NCI-H526 (cell line): Measurements from ENCODE around the gene PCID2.
A peak's percentile ranks its signal among the peaks of the same experiment; 100 is the strongest.

ENCODE experiments used
- DNase-seq, 2 experiments: peaks; one replicate each; lab custom pipeline; 2025; lab: John Stamatoyannopoulos, UW

Gene PCID2

DNA sequence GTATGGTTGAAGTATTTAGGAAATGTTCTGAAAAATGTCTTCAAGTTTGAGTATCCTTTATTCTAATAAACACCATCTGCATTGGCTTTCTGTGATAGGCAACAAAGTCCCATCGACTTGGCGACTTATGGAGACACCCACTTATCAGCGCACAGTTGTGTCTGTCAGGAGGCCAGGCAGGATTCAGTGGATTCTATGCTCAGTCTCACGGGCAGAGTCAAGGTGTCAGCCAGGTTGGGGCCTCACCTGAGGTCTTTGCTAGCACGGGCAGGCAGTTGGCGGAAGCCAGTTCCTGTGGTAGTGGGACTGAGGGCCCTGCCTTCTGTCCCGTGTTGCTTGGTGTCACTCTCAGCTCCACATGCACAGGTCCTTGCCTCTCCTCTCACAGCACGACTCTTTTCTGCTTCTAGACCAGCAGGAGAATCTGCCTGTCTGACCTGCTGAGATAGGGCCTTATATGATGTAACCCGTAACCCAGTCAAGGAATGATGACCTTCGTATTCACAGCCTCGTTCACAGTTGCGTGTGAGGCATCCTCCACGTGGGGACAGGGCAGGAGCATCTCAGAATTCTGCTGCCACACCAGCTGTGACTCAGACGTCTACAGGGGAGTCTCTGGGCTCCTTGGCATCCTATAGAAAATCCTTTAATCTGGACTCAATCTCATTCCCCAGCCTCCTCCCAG, 10.9 kb upstream of the PCID2 start:
- no peak for DNase-seq

DNA sequence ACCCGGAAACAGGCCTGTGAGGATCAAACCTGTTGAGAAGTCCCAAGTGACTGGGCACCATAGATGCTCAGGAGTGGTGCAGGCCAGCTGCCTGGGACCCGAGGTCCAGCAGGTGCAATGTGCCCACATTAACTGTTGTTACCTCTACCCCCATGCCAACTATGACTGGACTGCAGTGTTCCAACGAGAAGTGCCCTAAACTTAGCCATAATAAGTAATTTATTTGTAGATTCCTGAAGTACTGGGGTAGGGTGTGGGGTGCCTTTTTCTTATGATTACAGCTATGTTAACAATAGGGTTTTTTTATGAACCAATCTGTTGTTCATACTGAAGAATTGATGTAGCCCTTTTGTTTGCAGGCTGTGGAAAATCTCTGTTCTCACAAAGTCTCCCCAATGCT, 10.1 kb upstream of the PCID2 start:
- no peak for DNase-seq

DNA sequence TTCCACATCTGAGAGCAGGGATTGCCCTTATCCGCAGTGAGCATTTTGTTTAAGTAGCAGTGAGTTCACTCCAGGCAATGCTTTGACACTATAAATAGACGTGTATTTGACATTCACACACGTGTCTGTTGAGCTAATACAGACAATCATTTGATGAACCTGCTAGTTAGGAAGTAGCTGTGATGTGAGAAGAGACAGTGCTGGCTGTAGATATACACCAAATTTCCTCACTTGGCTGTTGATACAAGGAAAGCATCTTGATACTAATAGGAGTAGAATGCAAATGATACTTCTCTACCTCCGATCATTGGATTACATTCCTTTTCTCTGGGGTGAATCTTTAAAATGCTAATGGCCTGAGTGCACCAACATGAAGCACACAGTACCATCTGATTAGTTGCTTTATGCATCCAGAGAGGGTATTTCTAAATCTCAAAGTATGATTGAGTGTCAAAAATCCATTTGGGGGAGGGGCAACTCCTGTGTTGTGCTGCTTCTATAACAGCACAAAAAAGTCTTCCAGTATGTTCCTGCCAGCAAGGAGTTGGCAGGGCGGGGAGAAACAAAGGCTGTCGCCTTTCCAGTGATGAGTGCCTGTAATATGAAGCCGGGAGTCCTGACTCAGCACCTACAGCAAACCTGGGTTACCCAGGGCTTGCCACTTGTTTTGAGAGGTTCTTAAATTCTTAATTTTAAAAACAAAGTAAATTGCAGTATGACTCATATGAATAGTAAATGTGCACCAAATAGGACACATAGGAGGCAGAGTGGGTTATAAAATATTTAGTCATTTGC, 8.0 kb upstream of the PCID2 start:
- peak; percentile 35 to 54 for DNase-seq

DNA sequence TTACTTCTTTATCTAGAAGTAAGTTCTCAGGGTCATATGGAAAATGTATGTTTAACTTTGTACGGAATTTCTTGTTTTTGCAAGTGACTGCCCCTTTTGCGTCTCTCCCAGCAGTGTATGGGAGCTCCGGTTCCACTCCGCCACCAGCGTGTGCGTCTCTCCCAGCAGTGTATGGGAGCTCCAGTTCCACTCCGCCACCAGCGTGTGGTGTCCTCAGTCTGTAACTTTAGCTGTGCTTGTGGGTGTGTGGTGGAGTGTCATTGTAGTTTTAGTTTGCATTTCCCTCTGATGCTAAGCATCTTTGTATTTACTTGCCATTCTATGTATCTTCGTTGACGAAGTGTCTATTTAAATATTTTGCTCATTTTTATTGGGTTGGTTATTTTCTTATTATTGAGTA, 3.3 kb upstream of the PCID2 start:
- DNase-seq = peak in 1 of 2 experiments; percentile 29

DNA sequence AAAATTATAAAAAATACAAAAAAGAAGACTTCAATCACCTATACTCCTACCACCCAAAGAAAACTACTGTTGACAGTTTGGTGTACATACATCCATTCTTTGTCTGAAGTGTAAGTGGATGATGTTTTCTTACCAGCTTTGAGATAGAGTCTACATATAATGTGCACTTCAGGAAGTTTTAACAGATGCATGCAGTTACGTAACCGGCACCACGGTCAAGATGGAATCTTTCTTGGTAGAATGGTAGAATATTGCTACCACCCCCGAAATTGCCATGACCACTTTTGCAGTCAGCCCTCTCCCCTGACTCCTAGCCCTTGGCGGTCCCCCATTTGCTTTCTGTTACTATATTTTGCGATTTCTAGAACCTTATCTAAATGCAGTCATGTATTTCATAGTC, 2.4 kb upstream of the PCID2 start:
- DNase-seq = no peak

DNA sequence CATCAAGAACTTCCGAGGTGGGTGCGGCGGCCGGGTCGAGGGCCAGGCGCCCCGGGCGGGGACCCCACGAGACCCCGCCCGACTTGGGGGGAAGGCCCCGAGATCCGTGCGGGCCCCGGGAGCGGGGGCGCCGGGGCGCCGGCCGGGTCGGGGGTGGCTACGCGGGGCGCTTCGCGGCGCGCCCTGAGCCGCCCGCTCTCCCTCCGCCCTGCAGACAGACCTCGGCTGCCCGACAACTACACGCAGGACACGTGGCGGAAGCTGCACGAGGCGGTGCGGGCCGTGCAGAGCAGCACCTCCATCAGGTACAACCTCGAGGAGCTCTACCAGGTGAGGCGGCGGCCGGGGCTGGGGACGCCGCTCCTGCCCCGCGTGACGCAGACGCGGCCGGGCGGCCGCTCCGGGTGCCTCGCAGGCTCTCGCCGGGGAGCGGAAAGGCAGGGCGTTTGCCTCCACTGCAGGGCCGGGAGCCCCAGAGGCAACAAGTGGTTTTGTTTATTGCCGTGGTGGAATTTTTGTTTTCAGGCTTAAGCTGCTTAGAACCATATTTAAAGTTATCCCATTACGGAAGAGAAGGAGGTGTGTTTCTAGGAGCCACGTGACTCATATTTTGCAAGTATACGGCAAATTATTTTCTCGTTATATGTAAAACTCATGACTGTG, 1.4 kb upstream of the PCID2 start:
- DNase-seq = peak; percentile 50 to 85

DNA sequence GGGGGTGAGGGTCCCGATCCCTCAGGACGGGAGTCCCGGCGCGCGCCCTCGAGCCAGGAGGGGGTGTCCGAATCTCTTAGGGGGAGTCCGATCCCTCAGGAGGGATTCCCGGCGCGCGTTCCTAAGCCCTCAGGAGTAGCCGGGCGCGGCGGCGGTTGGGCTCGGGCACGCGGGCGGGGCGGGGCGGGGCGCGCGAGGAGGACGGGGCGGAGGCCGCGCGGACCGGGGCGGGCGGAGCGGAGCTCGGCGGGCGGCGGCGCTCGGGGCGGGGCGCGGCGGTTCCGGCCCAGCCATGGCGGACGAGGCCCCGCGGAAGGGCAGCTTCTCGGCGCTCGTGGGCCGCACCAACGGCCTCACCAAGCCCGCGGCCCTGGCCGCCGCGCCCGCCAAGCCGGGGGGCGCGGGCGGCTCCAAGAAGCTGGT, 878 bp upstream of the PCID2 start, which contains the start of gene CUL4A:
CUL4A (plus strand) TSS at position 278 of the 423 bp plus-strand sequence; CDS start at position 293, 15 bp downstream.
- peak; percentile 54 to 93 for DNase-seq

DNA sequence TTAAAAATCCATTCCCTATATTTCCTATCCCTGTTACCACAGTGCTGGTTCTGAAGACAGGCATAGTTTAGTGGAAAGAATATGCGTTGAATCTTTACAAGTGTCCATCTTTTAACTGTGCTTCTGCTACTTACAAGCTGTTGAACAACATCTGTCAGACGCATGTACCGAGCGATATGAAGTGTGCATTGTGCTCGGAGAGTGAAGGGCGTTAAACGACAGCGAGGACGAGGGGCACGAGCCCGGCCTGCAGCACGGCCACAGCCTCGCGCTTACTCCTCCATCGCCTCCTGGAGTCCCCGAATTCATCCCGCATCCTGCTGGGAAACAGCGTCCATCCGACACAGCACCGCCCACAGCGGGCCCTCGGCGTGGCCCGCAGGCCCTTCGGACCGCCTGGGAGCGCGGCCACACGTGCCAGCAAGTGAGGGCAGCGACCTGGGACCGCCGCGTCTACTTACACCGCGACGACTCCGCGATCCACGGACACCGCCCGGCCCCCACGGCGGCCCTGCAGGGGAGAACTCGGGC, 514 bp downstream of the PCID2 start:
- DNase-seq = peak in 1 of 2 experiments; percentile 62

DNA sequence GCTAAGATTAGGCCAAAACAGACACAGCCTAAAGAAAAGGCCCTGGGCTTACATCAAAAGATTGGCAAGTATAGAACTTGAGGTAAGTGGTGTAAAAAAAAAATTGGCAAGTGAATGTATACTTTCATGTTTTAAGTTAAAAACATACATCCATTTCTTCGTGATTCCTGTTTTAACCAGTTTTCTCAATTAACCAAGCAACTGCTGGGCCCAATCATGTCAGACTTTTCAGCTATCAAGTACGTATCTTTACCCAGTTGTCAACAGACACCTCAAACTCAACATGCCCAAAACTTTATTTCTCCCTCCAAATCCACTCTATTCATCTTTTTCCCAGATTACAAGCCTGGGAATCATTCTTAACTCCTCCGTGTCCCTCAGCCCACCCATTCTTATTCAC, 1.0 kb downstream of the PCID2 start:
- DNase-seq = no peak

DNA sequence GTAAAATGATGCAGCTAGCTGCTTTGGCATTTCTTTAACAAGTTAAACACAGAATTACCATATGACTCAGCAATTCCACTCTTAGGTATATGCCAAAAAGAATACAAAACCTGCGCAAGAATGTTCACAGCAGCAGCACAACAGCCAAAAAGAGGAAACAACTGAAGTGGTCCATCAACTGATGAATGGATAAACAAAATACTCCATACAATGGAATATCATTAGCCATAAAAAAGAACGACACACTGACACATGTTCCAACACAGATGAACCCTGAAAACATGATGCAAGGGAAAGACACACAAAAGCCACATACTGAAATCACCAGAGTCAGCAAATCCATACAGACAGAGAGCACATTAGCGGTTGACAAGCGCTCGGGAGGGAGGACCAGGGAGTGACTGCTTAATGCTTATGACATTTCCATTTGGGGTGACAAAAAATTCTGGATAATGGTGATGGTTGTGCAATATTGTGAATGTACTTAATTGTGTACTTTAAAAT, 3.0 kb downstream of the PCID2 start:
- no peak for DNase-seq

DNA sequence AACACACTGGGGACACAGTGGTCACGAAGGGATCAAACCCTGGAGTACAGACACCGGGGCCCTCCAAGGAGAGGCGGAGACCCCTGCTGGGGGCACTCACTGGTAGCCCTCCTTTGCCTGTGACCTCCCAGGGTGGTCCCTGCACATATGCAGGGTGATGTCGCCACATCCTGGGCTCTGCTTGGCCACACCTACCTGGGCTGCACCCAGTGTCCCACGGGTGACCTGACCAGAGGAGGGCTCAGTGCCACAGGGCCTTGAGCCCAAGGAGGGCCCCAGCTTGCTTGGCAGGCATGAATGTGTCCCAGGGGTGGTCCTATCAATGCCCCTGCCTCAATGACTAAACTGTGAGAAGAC, 4.1 kb downstream of the PCID2 start:
- DNase-seq = no peak

DNA sequence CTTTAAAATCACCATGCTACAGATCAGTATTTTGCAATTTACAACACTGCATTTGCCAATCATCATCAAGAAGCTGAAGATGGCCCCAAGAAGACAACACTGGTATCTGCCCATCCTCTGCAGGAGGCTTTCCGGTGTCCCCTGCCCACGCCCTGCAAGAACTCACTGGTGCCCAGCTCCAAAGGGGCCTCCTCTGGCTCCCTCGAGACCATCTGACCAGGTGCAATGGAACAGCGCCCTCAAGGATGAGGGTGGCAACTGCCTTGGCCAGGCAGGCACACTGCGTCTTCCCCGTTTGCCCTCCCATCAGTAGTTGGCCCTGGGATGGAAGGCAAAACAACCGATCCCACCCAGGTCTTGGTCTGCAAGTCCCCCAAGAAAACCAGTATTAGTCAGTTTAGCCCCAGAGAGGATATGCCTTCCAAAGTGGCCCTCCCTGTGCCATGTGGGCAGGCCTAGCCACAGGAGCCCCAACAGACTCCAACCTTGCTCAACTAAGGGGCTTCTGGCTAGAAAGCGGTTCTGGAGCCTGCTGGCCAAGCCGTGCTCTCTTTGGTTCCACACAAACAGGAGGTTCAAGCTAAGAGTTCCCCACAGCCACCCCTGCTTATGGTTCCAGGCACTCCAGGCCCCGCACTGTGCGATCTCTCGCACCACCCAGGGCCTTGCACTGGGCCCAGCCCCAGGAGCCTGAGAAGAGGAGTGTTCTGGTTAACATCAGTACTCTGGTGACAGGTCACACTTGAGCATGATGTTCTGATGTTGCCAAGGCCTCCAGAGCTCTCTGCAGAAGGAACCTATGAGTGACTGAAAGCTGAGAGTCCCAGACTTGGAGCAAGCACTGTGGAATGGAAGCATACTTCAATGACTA, 4.7 kb downstream of the PCID2 start:
- DNase-seq = no peak

DNA sequence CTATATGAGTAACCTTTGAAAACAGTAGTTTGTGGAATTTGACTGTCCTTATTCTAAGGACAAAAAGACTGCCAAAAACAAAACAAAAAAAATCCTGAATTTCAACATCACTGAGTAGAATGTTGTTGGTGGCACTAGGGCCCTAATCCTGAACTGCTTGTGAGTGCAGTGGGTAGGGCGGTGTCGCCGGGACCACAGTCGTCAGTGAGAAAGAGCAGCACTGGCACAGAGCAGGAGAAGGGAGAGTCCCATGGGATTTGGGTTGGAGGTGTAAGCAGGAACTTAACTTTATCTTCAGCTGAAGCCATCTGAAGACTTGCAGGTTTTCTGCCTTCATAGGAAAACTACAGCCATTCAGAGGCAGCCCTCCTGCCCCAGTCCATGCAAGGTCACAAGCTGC, 5.6 kb downstream of the PCID2 start:
- no peak for DNase-seq

DNA sequence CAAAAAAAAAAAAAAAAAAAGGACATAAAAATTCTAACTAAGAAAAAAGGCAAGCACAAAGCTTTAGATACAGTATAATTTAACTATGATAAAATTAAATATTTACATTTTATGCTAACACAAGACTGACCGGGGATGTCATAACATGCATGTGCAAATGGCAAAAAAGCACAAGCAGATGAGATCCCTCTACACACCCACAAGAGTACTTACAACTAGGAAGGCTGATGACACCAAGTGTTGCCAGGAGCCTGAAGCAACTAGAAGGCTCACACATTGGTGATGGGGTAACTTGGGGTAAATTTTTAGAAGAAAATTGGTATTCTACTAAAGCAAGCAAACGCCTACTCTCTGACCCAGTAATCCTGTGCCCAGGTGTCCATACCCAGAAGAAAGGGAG, 6.7 kb downstream of the PCID2 start:
- no peak for DNase-seq

DNA sequence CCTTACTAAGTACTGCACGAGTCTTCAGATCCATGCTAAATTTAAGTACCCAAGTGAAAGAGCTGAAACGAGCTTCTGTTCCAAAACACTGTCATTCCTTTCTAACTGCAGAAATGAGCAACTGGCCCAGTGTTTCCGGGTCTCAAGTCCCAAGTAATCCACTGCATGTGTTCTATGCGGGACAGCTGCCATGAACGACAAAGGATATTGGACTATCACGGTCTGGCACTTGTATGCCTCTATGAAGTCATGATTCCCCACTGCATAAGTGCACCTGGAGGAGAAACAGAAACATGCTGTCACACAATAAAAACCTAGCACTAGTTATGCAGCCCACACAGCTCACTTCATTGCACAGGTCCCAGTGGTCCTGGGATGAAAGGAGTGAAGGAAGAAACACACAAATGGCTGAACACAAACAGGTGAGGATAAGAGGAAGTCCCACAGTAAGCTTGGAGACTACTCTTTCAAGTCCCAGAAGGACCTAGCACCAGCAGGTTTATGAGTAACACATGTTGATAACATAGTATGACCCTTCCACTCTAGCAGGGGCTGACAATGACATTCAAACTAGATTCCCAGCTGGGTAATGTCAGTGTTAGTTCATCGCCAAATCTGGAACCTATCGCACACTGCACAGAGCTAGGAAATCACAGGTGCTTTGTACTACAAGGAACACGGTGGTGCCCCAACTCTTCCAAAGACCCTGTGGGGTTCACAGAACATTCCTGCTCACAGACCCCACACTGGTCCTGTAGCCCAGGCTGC, 11.3 kb downstream of the PCID2 start:
- DNase-seq = no peak

DNA sequence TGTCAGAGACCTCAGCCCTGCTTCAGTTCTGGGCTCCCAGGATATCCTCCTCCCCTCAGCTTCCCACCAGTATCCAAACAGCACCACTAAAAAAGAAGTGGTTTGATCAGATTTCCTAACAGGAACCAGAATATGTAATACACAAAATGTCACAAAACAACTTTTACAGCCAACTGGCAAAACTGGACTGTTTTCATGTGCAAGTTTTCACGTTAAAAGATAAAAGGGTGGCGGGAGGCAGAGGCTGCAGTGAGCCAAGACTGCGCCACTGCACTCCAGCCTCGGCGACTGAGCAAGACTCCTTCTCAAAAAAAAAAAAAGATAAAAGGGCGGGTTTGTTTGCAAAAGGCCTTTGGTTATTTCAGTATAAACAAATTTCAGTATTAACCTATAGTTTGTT, 13.1 kb downstream of the PCID2 start:
- DNase-seq = no peak

DNA sequence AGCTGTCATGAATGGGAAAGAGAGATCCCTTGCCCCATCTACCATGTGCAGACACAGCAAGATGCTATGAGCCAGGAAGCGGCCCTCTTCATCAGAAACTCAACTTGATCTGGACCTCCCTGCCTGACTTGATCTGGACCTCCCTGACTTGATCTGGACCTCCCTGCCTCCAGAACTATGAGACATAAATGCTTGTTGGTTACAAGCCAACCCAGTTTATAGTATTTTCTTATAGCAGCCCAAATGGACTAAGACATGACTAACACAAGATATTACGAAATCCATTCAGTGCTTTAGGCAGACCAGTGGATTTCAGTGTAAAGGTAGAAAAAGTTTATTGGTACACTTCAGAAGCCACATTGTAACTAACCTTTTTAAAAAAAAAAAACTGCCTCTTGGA, 15.6 kb downstream of the PCID2 start:
- no peak for DNase-seq

DNA sequence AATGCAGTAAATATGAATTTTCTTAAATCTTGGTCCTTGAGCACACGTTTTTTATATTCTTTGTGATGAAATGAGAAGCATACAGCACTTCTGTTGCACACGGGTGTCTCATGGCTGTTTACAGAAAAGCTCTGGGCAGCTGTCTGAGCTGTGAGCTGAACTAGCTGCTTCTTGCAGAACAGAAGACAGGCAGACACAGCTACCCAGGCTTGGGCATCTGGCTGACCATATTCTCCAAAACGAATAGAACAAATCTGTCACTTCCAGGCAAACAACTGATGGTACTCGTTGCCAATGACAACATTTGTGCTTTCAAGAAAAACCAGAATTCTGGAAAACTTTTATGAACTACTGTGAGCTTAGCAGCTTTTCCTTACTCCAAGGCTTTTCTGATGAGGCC, 16.2 kb downstream of the PCID2 start:
- DNase-seq = no peak

DNA sequence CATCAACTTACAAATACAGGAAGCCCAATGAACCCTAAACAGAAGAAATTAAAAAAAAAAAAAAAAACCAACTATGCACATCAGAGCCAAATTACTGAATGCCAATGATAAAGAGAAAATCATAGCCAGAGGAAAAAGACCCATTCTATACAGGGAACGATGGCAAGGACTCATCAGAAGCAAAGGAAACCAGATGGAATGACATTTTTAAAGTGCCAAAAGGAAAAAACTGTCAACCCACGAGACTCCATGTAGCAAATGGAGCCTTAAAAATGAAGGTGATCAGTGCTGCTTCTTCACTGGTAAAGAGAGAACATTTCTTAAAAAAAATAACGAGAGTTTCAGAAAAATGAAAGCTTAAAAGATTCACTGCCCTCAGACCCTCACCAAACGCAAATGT, 18.3 kb downstream of the PCID2 start:
- no peak for DNase-seq

DNA sequence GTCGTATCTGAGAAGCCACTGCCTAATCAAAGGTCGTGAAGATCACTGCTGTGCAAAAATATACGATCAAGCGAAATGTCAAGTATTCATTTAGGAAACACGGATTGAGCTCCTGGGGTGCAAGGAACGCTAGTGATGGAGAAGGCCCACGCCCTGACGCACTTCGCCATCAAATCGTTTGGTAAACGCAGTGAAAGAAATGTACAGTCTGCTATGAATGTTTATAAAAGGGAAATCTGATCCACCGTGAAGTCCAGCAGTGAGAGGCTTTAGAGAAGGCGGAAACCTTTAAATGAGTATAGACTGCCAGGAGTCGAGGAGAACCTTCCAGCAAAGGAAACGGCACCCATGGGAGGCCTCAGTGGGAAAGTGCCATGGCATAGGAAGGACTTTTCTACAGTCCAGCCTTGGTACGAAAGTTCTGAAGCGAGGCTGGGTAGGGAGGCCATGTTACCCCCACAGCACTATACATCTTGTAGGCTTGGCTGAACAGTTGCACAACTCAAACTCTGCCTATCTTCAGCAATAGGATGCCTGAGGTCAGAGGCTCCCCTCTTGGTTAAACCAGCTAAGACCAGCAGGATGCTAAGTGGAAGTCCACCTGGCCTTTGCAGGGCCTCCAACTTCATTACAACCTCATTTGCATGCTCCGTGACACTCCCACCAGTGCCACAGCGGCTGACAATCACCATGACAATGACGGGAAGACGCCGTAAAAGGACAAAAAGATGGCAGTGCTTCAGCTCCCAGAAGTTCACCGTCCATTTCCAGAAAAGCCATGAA, 20.4 kb downstream of the PCID2 start:
- DNase-seq = no peak
